ENCODE data around the gene COL26A1.
"Not testable (repeated sequence)": the region's sequence is repeated elsewhere in the genome, so short reads cannot be mapped to it uniquely, and the experiment has no call there.

The COL26A1 gene

GRCh38 chr7:101426303-101427011 lies 63.8 kb downstream of the COL26A1 start:
- DNase-seq (ENCODE audit: low read depth), result no peak
- H3K4me3 ChIP-seq (ENCODE audit: low read depth, low read length), result no peak overlapping the region
- TF ChIP-seq CTCF (IDR thresholded peaks at IDR 0.05; ENCODE audit: control insufficient read depth, extremely low read depth, insufficient read depth), result no peak

- no peak overlapping the region for H3K4me3 ChIP-seq (ENCODE audit: low read depth, low read length)
- TF ChIP-seq CTCF (IDR thresholded peaks at IDR 0.05; ENCODE audit: control insufficient read depth, extremely low read depth, insufficient read depth), result no peak
- DNase-seq (ENCODE audit: low read depth), result no peak
These were observed 65.6 kb downstream of the COL26A1 start for GRCh38 chr7:101428093-101428866.

- no peak for DNase-seq (ENCODE audit: low read depth)
- H3K4me3 ChIP-seq (ENCODE audit: low read depth, low read length), result no peak overlapping the region
- no peak for TF ChIP-seq CTCF (IDR thresholded peaks at IDR 0.05; ENCODE audit: control insufficient read depth, extremely low read depth, insufficient read depth)
These were observed 69.6 kb downstream of the COL26A1 start for GRCh38 chr7:101432316-101432715.

GRCh38 chr7:101433688-101434087 lies 71.0 kb downstream of the COL26A1 start:
- no peak for DNase-seq (ENCODE audit: low read depth)
- no peak for TF ChIP-seq CTCF (IDR thresholded peaks at IDR 0.05; ENCODE audit: control insufficient read depth, extremely low read depth, insufficient read depth)
- H3K4me3 ChIP-seq (ENCODE audit: low read depth, low read length), result no peak overlapping the region

GRCh38 chr7:101434155-101434554 lies 71.5 kb downstream of the COL26A1 start:
- DNase-seq (ENCODE audit: low read depth); H3K4me3 ChIP-seq (ENCODE audit: low read depth, low read length): not testable (repeated sequence)

GRCh38 chr7:101435461-101436220 lies 73.0 kb downstream of the COL26A1 start:
- H3K4me3 ChIP-seq (ENCODE audit: low read depth, low read length), result no peak overlapping the region
- TF ChIP-seq CTCF (IDR thresholded peaks at IDR 0.05; ENCODE audit: control insufficient read depth, extremely low read depth, insufficient read depth), result no peak
- no peak for DNase-seq (ENCODE audit: low read depth)

GRCh38 chr7:101436221-101436735 lies 73.6 kb downstream of the COL26A1 start:
- no peak for TF ChIP-seq CTCF (IDR thresholded peaks at IDR 0.05; ENCODE audit: control insufficient read depth, extremely low read depth, insufficient read depth)
- no peak overlapping the region for H3K4me3 ChIP-seq (ENCODE audit: low read depth, low read length)
- no peak for DNase-seq (ENCODE audit: low read depth)

All from LNCaP clone FGC (cell line).